Measurements from ENCODE around the gene SEMA4D. TPM values are rescaled to one million over a fixed set of nuclear protein-coding genes. Genes with fewer than 3 reads are reported as not detected.
"Not testable (repeated sequence)": the region's sequence is repeated elsewhere in the genome, so short reads cannot be mapped to it uniquely, and the experiment has no call there.

SEMA4D gene
- total RNA-seq, 1 donor from 2014 or later: 28.2 TPM

- DNase-seq (ENCODE audit: low spot score): no peak
These were observed 140.3 kb downstream of the SEMA4D start for GRCh38 chr9:89357331-89358197.

- DNase-seq (ENCODE audit: low spot score): no peak
These were observed 141.1 kb downstream of the SEMA4D start for GRCh38 chr9:89356782-89357181.

GRCh38 chr9:89354471-89354870, 143.4 kb downstream of the SEMA4D start:
- no peak for DNase-seq (ENCODE audit: low spot score)

- no peak for DNase-seq (ENCODE audit: low spot score)
These were observed 143.9 kb downstream of the SEMA4D start for GRCh38 chr9:89353989-89354388.

- no peak for DNase-seq (ENCODE audit: low spot score)
These were observed 144.9 kb downstream of the SEMA4D start for GRCh38 chr9:89352874-89353649.

GRCh38 chr9:89352451-89352850, 145.5 kb downstream of the SEMA4D start:
- DNase-seq (ENCODE audit: low spot score): no peak

- DNase-seq (ENCODE audit: low spot score): no peak
These were observed 146.2 kb downstream of the SEMA4D start for GRCh38 chr9:89351584-89352300.

- DNase-seq (ENCODE audit: low spot score): no peak
These were observed 146.8 kb downstream of the SEMA4D start for GRCh38 chr9:89350988-89351557.

- no peak for DNase-seq (ENCODE audit: low spot score)
These were observed 148.3 kb downstream of the SEMA4D start for GRCh38 chr9:89349607-89350006.

- no peak for DNase-seq (ENCODE audit: low spot score)
These were observed 150.3 kb downstream of the SEMA4D start for GRCh38 chr9:89347651-89348050.

- DNase-seq (ENCODE audit: low spot score): no peak
These were observed 151.2 kb downstream of the SEMA4D start for GRCh38 chr9:89346696-89347095.

- DNase-seq (ENCODE audit: low spot score): no peak
These were observed 152.4 kb downstream of the SEMA4D start for GRCh38 chr9:89345476-89345875.

GRCh38 chr9:89343812-89344211, 154.1 kb downstream of the SEMA4D start:
- DNase-seq (ENCODE audit: low spot score): not testable (repeated sequence)

GRCh38 chr9:89342948-89343347, 155.0 kb downstream of the SEMA4D start:
- DNase-seq (ENCODE audit: low spot score): no peak

- DNase-seq (ENCODE audit: low spot score): no peak
These were observed 155.7 kb downstream of the SEMA4D start for GRCh38 chr9:89342213-89342612.

- DNase-seq (ENCODE audit: low spot score): no peak
These were observed 157.6 kb downstream of the SEMA4D start for GRCh38 chr9:89340332-89340731.

- no peak for DNase-seq (ENCODE audit: low spot score)
These were observed 158.1 kb downstream of the SEMA4D start for GRCh38 chr9:89339807-89340206.

GRCh38 chr9:89330513-89330912, 167.4 kb downstream of the SEMA4D start:
- no peak for DNase-seq (ENCODE audit: low spot score)

- DNase-seq (ENCODE audit: low spot score): no peak
These were observed 168.0 kb downstream of the SEMA4D start for GRCh38 chr9:89329917-89330316.

- DNase-seq (ENCODE audit: low spot score): no peak
These were observed 169.8 kb downstream of the SEMA4D start for GRCh38 chr9:89328064-89328463.

GRCh38 chr9:89325733-89326132, 172.2 kb downstream of the SEMA4D start:
- DNase-seq (ENCODE audit: low spot score): no peak

GRCh38 chr9:89323390-89323789, 174.5 kb downstream of the SEMA4D start:
- DNase-seq (ENCODE audit: low spot score): no peak

All from umbilical cord (tissue), 2 donors.